HG03045 (cell line): Measurements from ENCODE around the gene HIGD1B.

Experiments used
- ATAC-seq: cut with Tn5 transposase; IDR thresholded peaks from one replicate; pipeline ENCODE4 v1.9.1; 2021; ENCODE audit warnings: mild to moderate bottlenecking, moderate library complexity; ENCODE audit not compliant: unreplicated experiment

The HIGD1B gene

DNA sequence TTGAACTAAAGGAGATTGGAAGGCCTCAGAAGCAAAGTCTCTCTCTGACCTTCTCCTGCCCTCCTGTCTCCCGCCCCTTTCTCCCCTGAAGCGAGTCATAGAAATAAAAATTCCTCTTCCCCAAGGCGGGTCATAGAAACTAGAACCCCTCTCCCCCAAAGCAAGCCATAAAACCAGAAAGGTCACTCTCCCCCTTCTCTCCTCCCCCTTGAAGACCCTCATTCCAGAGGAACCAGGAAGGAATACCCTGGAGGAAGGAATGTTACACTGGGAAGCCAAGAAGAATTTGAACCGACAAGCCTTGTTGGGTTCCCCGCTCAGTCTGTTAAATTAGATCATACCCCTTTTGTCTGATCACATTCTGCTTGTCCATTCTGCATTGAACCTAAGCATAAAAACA lies 14.9 kb upstream of the HIGD1B start:
- no peak for ATAC-seq

DNA sequence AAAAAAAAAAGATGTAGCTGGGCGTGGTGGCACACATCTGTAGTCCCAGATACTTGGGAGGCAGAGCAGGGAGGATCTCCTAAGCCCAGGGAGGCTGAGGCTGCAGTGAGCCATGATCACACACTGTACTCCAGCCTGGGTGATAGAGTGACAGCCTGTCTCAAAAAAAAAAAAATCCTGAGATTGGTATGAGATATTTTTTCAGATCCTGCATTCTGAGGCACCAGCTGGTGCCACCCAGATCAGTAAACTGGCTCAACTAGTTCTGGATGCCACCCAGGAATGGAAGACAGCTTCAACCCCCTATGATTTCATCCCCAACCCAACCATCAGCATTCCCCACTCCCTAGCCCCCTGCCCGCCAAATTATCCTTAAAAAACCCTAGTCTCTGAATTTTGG lies 10.5 kb upstream of the HIGD1B start:
- no peak for ATAC-seq

DNA sequence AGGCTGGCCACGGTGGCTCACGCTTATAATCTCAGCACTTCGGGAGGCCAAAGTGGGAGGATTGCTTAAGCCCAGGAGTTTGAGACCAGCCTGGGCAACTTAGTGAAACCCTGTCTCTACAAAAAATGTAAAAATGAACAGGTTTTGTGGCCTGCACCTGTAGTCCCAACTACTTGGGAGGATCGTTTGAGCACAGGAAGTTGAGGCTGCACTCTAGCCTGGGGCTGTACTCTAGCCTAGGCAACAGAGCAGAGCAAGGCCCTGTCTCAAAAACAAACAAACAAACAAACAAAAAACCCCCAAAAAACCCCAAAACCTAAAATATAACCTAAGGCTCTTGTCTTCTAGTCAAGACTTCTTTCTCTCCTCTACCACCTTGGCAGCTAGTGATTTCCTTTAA lies 7.4 kb upstream of the HIGD1B start:
- ATAC-seq = no peak

DNA sequence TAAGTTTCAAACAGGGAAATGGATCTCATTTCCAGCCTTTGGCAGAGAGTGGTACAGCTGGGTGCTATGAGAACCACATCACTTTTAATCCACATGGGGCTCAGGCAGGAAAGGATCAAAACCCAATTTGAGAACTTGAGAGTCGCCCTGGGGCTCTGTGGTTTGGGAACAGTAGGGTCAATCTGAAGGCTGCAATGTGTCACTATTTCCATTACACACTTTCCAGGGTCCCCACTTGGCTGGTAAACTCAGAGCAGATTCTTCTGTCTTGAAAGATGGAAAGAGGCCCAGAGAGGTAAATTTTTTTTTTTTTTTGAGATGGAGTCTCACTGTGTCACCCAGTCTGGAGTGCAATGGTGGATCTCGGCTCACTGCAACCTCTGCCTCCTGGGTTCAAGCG lies 6.7 kb upstream of the HIGD1B start:
- ATAC-seq = no peak

DNA sequence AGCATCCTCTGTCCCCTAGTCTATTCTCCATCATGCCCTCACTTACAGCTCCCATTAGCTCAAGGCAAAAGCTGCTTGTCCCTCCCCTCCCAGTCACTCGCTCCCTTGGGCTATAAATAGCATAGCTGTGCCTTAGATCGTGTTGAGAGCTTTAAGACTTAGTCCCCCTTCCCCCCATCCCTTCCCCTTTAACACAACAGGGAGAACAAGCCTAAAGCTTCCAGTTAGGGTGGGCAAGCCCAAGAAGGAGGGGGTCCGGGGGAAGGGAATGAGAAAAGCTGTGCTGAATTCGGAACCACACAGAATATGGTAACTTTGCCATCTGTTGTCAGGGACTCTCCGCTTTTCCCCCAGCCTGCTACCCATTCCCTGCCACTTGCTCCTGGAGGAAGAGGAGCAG lies 4.9 kb upstream of the HIGD1B start:
- no peak for ATAC-seq

DNA sequence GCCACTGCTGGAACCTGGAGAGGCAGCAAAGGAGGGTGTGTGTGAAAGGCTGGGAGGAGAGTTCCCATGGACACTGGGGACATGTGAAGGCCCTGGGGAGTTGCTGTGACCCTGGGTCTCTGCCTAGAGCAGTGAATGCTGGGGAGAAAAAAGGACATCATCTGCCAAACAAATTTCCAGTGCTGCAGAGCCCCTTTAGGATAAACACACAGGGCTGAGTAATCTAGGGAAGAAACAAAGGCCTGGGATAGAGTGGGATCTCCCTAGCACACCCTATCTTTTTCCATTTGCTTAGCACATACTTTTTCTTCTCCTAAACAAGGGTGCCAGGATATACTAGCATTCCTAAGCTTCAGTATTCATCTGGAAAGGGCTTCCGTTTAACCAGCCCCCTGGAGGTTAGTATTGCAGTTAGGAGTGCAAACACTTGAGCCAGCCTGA lies 3.3 kb upstream of the HIGD1B start:
- no peak for ATAC-seq

DNA sequence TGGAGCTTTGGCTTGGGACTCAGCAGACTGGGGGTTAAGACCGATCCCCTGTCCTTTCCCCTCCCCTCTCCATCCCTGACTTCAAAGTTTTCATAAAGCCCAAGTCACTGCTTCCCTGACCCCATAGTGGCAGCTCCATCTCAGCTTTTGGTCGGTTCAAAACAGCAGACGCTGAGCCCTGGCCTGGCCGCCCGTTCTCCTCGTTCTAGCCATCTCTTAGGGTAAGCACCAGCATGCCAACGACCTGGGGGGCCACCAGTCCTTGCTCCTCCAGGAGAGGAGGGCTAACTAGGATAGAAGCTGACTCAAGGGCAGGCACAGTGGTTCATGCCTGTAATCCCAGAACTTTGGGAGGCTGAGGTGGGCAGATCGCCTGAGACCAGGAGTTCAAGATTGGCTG lies 1.5 kb upstream of the HIGD1B start:
- ATAC-seq = no peak

DNA sequence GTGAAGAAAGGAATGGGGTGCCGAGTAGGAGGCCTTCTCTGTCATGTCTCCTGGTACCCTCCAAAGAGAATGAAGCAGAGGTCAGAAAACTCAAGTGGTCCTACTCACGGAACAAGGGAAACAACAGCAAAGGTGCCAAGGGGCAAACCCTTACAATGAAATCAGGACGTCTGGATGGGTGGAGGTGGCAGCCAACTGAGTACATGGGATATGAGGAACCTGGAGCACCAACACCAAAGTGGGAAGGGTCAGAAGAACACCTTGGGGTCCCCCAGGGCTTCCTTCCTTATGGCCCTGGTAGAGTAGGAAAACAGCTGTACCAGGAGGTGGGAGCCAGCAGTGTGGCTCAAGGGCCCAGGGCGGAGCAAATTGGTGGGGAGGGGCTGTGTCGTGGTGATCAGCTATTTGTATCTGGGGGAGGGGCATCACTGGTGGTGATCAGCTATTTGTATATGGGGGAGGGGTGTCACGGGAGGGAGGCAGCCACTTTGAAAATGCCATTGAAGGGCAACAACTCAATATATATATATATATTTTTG lies 643 bp downstream of the HIGD1B start:
- ATAC-seq = no peak

DNA sequence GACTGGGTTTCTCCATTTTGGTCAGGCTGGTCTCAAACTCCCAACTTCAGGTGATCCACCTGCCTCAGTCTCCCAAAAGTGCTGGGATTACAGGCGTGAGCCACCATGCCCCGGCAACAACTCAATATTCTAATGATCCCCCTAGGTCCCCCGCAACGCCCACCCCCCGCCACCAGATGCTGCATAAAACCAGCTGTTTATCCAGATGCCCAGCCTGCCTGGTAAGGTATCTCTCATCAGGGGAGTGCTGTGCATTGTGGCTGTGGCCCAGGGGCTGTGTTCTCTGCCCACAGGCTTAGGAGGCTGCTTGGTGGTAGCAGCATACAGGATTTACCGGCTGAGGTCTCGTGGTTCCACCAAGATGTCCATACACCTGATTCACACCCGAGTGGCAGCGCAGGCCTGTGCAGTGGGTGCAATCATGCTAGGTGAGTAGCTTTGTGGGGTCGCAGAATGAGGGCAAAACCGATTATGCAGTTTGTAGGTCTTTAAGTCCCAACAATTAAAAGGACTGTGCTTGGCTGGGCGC lies 1.3 kb downstream of the HIGD1B start:
- no peak for ATAC-seq

DNA sequence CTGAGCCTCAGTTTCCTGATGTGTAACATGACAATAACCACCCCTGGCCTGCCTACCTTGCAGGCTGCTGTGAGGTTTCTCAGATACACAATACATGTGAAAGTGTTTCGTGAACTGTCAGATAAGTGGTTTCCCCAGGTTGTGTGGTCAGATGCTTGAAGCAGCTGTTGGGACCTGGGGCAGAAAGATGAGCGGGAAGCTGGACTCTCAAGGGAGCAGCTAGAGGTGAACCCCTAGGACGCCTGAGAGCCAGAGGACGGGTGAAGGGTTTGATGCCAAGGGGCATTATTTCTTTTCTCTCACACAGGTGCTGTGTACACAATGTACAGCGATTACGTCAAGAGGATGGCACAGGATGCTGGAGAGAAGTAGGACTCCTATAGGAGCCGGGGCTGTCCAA lies 2.3 kb downstream of the HIGD1B start:
- no peak for ATAC-seq

DNA sequence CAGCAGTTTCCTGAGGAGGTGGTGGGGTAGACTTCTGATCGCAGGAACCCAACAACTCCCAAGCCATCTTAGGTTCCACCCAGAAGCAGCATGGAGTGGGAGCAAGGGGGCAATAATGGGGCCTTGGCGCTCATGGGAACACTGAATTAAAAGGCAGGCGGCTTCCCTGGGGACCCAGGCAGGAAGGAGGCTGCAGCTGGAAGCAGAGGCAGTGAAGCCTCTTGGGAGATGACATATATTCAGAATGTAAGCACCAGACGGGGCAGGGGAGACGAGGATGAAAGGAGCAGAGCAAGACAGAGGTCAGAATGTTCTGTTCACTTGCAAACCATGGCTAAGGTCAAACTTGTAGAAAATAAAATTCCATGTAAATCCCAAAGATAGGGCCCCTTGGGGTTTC lies 2.9 kb downstream of the HIGD1B start:
- no peak for ATAC-seq

DNA sequence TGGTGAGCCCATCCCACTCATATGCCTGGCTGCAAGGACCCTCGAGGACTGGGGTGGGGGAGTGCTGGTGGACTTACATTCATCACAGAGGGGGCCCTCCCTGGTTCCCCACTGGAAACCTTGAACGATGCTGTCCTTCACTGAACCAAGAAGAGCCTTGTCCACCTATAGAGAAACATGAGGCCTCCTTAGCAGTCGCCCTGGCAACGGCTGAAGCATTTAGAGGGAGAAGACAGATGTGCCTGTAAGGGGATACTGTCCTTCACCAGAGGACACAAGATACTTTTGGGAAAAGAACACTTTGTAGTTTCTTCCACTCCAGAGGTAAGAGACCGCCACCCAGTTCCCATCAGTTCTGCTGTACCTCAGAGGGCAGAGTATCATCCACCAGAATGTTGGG lies 6.5 kb downstream of the HIGD1B start:
- no peak for ATAC-seq

DNA sequence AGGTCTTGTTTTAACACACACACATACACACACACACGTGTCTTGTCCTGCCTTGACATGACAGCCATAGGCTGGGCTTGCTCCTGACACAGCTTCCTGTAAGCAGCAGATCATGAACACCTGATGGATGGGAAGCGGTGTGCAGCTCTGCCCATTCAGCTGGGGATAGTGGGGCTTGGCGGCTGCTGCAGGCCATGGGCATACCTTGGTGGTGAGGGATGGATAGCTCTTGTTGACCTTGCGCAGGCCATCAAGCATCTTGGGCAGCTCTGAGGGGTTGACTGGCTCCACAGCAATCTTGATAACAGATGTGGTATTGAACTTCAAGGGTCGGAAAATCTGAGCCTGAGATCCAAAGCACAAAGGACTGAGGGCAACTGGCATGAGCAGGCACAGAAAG lies 12.0 kb downstream of the HIGD1B start:
- no peak for ATAC-seq

DNA sequence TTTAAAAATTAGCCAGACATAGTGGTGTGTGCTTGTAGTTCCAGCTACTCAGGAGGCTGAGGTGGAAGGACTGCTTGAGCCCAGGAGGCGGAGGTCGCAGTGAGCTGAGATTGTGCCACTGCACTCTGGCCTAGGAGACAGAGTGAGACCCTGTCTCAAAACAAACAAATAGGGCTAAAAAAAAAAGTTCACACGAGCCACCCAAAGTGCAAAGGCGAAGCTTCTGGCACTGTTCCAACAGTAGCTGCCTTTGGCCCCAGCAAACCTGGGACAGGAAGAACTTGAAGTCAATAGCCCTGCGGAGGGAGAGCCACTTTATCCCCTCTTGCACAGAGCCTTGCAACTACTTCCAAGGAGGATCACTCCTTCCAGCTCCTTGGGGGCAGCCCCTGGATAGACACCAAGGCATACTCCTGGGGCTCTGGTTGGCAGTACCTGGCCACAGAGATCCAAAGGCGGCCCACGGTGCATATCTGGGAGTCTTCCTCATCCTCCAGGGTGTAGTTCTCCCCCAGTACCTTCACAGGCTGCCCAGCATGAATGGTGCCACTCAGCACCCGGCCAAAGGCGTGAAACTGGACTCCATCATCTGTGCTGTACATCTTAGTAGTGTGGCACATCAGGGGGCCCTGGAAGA lies 14.7 kb downstream of the HIGD1B start:
- ATAC-seq = no peak

DNA sequence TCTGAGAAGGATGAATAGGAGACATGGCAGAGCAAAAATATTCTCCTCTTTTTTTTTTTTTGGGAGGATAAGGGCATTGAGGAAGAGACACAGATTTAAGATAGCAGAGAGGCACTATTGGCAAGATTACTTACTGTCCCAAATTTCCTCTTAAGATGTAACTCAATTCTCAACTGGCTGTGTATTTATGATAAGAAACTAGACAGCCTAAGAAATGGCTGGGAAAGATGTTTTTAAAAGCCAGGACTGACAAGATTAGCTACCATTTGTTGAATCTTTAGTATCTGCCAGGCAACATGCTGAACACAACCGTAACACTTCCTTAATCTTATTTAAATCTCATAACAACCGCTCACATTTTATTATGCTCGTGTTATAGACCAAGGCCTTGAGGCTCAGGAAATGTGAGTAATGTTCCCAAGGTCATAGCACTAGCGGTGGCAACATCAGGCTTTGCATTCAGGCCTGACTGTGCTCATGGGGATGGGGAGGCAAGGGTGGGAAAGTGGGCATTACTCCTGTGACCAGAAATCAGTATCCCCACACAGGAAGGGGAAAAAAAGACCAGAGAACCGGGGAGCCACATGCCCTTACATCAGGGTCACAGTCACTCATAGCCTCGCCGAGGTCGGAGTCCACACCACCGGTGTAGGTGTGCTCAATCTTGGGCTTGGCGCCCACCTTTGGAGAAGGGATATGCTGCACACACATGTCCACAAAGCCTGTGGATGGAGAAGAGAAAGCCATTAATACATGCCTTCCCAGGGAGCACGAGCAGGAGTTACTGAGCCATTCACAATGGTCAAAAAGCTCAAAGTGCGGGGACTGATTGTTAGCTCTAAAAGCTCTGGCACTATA lies 15.6 kb downstream of the HIGD1B start:
- no peak for ATAC-seq

DNA sequence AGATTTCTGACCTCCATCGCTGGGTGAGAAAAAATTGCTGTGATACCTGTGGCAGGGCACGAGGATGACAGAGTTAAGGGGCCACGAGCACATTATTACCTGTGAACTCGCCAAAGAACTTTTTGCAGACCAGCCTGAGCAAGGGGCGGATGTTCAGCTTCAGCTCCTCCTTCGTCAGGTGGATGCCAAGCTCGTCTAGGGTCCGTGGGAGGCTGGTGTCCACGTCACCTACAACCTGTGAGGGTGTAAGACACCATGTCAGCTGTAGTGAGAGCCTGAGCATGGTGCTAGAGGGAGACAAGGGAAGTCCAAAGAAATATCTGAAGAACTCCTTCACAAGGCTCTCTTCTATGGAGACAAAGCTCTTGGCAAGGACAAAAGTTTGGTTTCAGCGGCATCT lies 17.1 kb downstream of the HIGD1B start:
- ATAC-seq = no peak

DNA sequence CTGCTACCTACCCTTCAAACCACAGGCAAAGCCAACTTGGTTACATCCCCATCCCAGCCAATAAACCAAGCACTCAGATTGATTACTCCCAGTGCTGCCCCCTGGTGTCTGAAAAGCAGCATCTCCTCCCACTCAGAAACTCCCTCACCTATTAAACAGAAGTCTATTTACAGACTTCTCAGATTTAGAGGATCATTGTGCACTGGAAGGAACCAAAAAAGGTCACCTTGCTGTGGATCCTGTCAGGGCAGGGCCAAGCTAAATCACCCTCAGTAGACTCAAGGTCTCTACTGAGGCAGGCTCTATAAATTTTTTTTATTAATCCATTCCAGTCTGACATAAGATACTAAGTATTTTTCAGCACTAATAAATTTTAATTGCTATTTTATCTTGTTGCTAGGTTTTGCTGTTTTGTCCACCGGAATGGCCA lies 17.6 kb downstream of the HIGD1B start:
- ATAC-seq = no peak

DNA sequence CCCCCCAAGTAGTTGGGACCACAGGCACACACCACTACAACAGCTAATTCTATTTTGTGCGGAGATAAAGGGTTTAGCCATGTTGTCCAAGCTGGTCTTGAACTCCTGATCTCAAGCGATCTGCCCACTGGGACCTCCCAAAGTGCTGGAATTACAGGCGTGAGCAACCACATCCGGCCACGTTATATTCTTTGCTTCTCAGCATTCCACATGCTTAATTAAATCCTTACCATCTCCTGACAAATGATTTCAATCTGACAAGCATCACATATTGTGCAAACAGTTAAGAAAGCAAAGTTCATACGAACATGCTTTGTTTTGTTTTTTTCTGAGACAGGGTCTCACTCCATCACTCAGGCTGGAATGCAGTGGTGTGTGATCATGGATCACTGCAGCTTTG lies 18.2 kb downstream of the HIGD1B start:
- no peak for ATAC-seq

DNA sequence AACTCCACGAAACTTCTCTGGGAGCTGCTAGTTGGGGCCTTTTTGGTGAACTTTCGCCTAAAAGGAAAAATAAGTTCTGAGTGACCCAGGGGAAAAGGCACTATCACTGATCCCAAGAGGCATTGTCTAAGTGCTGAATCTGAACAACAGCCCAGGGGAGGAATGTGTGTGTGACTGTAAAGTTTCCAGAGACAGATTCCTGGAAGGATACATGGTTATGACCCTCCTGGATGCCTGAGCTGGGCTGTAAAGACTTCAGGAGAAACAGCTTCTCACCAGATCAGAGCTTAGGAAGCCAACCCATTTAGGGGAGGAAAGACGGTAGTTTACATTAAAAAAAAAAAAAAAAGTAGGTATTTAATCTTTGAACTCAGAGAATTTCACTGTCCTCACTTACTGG lies 20.2 kb downstream of the HIGD1B start:
- ATAC-seq = no peak

DNA sequence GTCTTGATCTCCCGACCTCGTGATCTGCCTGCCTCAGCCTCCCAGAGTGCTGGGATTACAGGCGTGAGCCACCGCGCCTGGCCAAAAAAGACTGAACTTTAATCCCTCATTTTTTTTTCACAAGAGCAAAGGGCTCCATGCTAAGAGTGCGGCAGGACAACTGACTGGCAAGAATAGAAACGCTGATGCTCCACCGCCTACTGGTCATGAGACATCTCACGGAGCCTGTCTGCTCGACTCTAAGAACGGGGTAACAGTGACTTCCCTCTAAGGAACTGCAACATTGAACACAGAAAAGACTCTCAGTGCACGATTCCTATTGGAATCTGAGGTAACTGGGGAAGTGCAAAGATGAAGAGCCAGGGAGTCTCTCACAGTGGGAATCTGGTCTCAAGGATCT lies 23.9 kb downstream of the HIGD1B start:
- ATAC-seq = no peak

DNA sequence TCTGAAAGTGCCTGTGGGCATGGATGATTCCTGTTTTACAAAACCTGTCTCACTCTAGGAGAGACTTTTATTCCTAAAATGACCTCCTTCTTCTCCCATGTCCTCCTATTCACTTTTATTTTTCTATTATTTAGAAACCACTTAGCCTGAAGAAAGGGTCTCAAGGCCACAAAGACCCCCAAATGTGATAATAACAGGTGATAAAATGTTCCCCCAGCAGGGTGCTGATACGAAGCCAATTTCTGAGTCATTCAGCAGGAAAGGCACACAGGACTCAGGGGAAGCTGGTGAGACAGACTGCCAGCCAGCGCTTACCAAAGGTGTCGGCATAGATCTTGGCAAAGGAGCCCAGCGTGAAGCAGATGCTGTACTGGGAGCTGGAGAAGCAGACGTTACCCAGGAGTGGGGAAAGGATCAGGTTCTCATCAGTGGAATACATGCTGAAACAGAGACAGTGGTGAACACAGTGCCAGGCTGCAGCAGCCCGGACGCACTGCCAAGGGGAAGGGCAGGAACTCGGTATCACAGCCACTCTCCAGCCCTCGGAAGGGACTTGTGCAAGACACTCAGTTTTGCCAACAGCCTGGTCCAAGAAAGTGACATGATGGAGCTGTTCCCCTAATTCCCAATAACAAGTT lies 24.6 kb downstream of the HIGD1B start:
- no peak for ATAC-seq

DNA sequence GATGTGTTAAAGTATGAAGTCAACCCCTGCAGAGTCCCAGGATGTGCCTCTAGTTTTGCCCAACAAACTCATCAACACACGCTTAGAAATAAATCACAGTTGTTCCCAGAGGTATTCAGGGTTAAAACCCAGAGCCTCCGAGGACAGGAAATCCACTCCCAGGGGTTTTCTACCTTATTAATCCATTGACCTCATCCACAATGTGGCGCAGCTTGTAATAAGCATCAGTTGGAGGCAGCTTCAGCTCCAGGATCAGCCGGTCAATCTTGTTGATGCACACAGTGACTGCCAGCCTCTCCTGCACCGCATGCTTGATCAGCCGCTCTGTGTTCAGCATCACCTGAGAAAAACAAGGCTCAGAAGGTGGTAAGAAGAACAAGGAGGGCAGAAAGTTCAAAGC lies 28.1 kb downstream of the HIGD1B start:
- no peak for ATAC-seq
